NCI-H187 treated with DMSO at 0.1 percent for 48 hours (cell line): ENCODE measurements around the gene DGAT2L6.
"Not testable (repeated sequence)": the region's sequence is repeated elsewhere in the genome, so short reads cannot be mapped to it uniquely, and the experiment has no call there.

Source experiments
- DNase-seq: peaks from one replicate; lab custom pipeline; 2025; lab: John Stamatoyannopoulos, UW

Gene DGAT2L6

DNA sequence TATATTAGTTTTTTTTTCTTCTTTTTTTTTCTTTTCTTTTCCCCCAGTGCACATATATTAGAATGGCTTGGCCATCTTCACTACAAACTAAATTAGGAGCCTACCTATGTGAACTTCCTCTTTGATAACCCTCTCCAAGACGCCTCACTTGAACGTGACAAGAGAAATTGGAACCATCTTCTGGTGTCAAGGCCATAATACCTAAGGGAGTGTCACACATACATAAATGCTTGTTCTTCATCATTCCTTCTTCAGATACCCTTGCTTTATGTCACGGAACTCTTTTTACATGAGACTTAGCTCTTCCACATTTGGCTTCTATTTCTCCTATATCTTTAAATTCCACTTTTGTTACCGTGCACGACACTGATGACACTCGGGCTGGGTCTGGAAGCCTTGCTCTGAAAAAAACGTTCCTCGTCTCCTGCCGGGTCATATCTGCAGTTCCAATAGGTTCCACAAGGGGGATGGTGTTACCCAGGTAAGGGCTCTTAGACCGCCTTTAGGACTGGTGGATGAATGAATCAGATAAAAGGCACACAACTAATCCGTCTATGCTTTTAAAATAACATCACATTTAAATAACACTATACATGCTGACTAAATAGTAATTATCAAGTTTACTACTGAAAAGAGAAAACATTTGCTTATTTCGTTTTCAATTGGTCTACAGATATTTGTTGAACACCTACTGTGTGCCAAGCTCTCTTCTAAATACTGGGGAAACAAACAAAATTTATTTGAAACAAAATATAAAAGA is 19.9 kb downstream of the DGAT2L6 start:
- peak; percentile 10 for DNase-seq

- no peak for DNase-seq
Measured at GRCh38 chrX:70201732-70202131, 24.4 kb downstream of the DGAT2L6 start.

DNA sequence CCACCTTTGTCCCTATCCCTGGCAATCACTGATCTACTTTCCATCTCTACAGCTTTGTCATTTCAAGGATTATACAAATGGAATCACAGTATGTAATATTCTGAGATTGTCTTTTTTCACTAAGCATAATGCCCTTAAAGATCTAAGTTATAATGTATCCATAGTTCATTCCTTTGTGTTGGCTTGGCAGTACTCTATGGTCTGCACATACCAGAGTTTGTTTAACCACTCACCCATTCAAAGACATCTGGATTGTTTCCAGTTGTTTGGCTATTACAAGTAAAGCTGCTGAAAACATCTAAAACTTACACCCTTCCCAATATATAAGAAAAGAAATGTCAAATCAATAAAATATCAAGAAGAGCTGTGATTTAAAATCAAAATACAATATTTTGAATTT is 31.2 kb downstream of the DGAT2L6 start:
- DNase-seq: no peak

DNA sequence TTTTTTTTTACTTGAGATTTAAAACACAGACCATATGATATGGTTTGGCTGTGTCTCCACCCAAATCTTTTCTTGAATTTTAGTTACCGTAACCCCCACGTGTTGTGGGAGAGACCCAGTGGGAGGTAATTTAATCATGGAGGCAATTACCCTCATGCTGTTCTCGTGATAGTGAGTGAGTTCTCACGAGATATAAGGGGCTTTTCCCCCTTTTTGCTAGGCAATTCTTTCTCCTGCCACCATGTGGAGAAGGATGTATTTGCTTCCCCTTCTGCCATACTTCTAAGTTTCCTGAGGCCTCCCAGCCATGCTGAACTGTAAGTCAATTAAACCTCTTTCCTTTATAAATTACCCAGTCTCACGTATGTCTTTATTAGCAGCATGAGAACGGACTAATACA is 32.3 kb downstream of the DGAT2L6 start:
- DNase-seq: not testable (repeated sequence)

DNA sequence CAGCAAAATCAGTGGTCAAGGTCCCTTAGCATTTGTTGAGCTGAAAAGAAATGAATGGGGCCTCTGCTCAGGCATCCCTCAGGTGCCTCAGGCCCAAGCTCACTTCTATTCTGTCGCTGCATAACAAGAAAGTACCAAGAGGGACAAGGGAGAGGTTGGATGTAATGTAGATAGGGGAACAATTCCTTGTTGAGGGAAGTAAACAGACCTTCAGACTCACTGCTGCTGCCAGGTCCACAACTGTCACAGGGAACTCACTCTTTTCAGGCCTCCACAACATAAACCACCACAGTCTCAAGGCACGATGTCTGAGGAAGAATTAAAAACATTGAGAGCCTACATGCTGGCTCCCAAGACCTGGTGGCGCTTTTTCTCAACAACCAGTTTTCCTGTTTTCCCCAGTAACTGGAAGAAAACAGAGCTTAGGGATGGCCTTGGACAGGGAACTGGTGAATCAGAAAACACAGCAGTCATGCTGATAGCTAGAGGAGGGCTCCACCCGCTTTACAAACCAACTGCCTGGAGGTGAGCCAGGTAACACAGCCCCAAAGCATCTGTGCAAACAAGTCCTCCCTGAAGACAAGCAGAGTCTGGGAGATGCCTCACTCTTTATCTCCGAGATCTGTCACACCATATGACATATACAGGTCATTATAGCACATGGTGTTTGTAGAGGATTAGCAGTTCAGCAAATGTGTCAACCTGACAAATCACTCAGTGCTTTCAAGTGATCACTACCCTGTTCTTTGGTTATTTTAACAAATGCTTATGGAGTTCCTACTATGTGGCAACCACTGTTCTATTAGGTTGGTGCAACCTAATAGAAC is 42.9 kb downstream of the DGAT2L6 start:
- DNase-seq: no peak

GRCh38 chrX:70226048-70226447 is 48.8 kb downstream of the DGAT2L6 start:
- DNase-seq: no peak

DNA sequence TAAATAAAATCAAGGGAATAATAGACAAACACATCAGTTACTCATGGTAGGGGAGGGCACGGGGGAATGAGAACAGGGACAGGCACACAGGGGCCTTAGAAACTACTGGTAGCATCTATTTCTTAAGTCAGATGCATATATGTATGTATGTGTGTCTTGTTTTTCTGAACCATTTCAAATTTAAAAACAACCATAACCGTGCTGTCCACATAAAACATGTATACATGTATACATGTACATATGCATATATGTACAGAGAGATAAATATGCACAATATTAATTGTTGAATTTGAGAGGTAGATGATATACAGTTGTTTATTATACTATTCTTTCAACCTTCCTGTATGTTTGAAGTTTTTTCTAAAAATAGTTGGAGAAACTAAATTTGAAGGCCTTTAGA is 49.4 kb downstream of the DGAT2L6 start:
- DNase-seq: no peak

DNA sequence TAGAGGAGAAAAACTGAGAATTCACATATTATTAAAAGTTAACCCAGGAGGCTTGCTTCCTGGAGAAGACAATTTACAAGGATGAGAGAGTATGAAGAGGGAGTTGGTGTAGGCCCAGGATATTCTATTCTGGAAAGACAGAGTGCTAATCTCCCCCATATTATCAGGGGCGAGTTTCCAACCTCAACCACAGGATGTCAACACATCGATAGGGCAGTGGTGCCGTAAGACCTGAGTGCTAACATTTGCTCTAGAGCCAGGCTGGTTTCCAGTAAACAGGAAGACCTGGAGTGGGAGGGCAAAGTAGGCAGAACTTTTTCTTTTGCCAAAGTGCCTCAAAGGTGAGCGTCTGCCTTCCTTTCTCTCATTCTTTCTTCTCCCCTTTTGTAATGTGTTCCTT is 54.4 kb downstream of the DGAT2L6 start:
- no peak for DNase-seq

- no peak for DNase-seq
Measured at GRCh38 chrX:70234355-70234754, 57.1 kb downstream of the DGAT2L6 start, which contains the start of gene AWAT1. Gene AWAT1 (plus strand): TSS chrX:70234655. CDS start chrX:70234696, 41 bp downstream.

DNA sequence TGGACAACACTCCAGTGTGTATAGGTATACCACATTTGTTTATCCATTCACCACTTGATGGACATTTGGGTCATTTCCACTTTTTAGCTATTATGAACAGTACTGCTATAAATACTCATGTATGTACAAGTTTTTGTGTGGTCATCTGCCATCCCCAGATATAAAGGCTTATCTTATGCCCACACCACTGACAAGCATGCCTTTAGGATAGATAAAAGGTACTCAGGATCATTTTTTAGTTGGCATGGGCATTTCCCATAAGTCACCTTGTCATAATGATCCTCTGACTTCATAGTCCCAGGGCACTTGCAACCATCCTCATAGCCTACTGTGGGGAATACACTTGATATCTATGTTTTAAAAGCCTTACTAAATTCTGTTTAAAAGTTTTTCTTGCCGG is 63.5 kb downstream of the DGAT2L6 start:
- DNase-seq: no peak

DNA sequence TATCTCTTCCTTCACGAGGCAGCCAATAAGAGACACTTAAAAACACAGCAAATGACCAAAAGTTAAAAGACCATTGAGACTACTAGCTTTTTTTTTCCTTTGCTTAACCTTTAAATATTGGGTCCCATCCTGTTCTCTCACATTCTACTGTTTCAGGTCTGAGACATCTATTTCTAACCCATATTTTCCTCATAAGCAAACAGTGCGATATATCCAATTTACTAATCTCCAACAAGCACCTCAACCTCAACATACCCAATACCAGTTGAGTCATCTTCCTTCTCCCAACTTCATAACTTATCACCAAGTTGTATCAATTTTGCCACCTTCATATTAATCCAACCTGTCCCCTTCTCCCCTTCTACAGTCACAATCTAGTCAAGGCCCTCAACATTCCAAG is 64.2 kb downstream of the DGAT2L6 start:
- no peak for DNase-seq

DNA sequence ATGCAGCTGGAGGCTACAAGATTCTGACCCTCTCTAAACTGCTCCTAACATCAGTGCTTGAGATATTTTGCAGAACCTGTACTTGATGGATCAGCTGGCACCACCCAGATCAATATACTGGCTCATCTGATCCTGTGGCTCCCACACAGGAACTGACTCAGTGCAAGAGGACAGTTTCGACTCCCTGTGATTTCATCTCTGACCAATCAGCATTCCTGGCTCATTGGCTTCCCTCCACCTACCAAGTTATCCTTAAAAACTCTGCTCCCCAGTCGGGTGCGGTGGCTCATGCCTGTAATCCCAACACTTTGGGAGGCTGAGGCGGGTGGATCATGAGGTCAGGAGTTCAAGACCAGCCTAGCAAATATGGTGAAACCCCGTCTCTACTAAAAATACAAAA is 66.3 kb downstream of the DGAT2L6 start:
- DNase-seq: not testable (repeated sequence)

DNA sequence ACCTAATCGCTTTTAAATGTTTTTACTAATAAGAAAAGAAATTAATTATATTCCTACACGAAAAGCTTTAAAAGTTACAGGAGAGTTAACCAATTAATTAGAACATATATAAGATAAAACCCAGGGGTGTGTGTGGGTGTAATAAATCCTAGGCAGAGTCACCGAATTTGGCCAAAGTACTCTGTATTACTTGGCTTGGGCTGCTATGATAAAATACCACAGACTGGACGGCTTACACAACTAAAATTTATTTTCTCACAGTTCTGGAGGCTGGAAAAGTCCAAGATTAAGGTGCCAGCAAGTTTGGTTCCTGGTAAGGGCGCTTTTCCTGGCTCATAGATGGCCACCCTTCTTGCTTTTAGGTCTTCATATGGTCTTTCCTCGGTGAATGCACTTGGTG is 67.6 kb downstream of the DGAT2L6 start:
- DNase-seq: no peak

GRCh38 chrX:70247252-70247651 is 70.0 kb downstream of the DGAT2L6 start:
- DNase-seq: no peak

DNA sequence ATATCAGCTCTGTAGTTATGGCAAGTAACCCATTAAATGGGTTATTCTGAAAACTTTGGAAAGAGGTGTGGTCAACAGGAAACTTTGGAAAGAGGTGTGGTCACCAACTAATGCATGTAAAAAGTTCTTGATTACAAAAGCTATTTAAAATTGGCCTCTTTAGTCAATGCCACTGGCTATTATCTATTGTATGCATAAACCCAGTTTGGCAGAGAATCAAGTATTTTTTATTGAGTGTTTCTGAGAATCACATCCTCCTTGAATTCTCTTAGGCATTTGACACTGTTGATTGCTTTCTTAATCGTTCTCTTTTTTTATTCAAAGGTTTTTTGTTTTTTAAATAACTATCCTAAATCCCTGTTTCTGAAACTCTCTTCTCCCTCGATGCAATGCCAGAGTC is 75.2 kb downstream of the DGAT2L6 start:
- no peak for DNase-seq

DNA sequence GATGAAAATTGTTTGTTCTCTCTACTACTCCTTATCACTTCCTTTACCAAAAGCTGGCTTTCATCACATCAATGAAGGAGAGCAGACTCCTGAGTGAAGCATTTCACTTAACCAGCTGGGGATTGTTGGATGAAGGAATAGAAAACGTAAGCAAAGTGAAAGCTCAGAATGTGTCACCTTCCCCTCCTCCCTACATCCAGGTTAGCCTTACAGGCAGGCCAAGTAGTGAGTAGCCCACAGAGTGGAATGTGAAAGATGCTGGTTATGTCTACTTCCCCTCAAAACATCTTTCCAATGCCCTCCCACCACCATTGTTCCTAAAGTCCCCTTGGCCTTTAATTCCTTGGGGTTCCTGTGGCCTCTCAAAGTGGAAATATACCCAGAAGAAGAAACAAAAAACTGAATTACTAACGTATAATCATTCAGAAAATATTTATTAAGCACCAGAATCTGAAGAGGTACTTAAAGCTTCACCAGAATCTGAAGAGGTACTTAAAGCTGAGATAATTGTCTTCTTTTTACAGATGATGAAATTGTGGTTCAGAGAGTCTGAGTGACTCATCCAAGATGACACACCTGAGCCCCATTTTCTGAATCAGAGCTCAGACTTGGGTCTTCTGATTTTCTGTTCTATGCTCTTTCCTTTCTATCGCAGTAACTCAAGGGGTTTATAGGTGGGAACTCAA is 76.2 kb downstream of the DGAT2L6 start:
- no peak for DNase-seq

DNA sequence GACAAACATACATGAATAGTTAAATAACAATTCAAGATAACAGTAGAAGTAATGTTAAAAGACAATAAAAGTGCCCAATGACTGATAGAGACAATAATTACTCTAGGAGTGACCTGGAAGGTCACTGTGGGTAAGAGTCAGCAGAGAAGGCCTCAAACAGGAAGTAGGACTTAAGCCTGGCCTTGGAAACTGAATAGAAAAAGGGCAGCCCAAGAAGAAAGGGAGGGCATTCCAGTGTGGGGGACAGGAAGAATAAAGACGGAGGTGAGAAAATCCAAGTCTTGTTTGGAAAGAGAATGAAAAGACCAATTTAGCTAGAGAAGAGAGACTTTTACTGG is 76.7 kb downstream of the DGAT2L6 start:
- DNase-seq: no peak

DNA sequence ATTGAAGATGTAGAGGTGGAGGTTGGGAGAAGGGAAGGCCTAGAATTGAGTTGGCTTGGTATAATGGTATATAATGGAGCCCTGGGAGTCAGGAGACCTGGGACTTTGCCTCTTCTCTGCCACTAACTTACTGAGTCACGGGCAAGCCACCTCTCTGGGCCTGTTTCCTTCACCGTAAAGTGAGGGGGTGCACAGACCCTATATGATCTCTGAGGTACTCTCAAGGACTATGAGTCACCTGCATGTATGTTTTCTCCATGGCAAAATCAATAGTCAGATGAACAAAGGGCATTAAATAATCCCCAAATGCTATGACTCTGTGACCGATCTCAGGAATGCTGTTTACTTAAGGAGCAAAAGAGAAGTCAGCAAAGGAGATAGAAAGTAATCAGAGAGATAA is 77.6 kb downstream of the DGAT2L6 start:
- DNase-seq: no peak
